K562 (cell line): ENCODE data around the gene CCM2. TPM values are rescaled to one million over a fixed set of nuclear protein-coding genes. Genes with fewer than 3 reads are reported as not detected.

ENCODE experiments used
- CBX3 ChIP-seq, 2 experiments: IDR thresholded peaks; 1 replicate in 1 of 2; 2 replicates in 1 of 2; pipeline ENCODE4 v1.6.1; 2012; ENCODE audit warnings: inconsistent platforms in 2 of 2, low read length in 2 of 2, borderline replicate concordance in 1 of 2, control low read depth in 1 of 2
- FOXK2 ChIP-seq, 2 experiments: fragments of 450-650 bp; IDR thresholded peaks in 1 of 2; conservative IDR thresholded peaks in 1 of 2; 2 replicates each; pipeline ENCODE4 v1.6.1; 2016; ENCODE audit warnings: low read depth in 2 of 2, mild to moderate bottlenecking in 1 of 2
- PYGO2 ChIP-seq: fragments of 450-650 bp; IDR thresholded peaks from 2 replicates; pipeline ENCODE4 v1.6.1; 2016; ENCODE audit warnings: mild to moderate bottlenecking, missing genetic modification characterization, moderate library complexity, missing compliant biosample characterization
- RNF2 ChIP-seq: sonication (generic); IDR thresholded peaks from 2 replicates; pipeline ENCODE4 v1.6.1; 2016
- SMARCA4 ChIP-seq: fragments of 450-650 bp; IDR thresholded peaks from 2 replicates; pipeline ENCODE4 v1.6.1; 2016
- SNRNP70 ChIP-seq: fragments of 200-400 bp; formaldehyde crosslinking; optimal IDR thresholded peaks from 2 replicates; pipeline ENCODE3; 2017; ENCODE audit warnings: low read depth, low read length
- SOX6 ChIP-seq: fragments of 450-650 bp; IDR thresholded peaks from 2 replicates; pipeline ENCODE4 v1.6.1; 2014; ENCODE audit warnings: mild to moderate bottlenecking
- STAG1 ChIP-seq: sonication (generic); formaldehyde crosslinking; IDR thresholded peaks from 2 replicates; pipeline ENCODE4 v1.5.0; 2020; ENCODE audit warnings: missing genetic modification reagents, borderline replicate concordance
- TBL1XR1 ChIP-seq, 2 experiments: IDR thresholded peaks; 2 replicates each; pipeline ENCODE4 v1.6.1; 2012; ENCODE audit warnings: improper control_type of control experiment in 2 of 2, low read length in 2 of 2, mild to moderate bottlenecking in 1 of 2
- ZNF165 ChIP-seq: fragments of 250-450 bp; sonication (Bioruptor Pico); IDR thresholded peaks from 2 replicates; pipeline ENCODE4 v1.4.0; 2020; ENCODE audit warnings: borderline replicate concordance
- ZNF174 ChIP-seq: fragments of 250-450 bp; sonication (Bioruptor Pico); IDR thresholded peaks from 2 replicates; pipeline ENCODE4 v1.4.0; 2020; ENCODE audit warnings: mild to moderate bottlenecking
- ZNF311 ChIP-seq: fragments of 250-450 bp; sonication (Bioruptor Pico); IDR thresholded peaks from 2 replicates; pipeline ENCODE4 v1.4.0; 2020; ENCODE audit warnings: mild to moderate bottlenecking, moderate library complexity
- ZNF445 ChIP-seq: fragments of 250-450 bp; sonication (Bioruptor Pico); IDR thresholded peaks from 2 replicates; pipeline ENCODE4 v1.4.0; 2020; ENCODE audit warnings: low read depth, mild to moderate bottlenecking, moderate library complexity
- polyA plus RNA-seq, 8 experiments: library from polyadenylated mRNA; depleted of rRNA in 4 of 8; stranded (reverse) in 5 of 8; unstranded in 3 of 8; fragments of >200 nt; fragmentation: Nextera tagmentation in 2 of 8; fragmentation: Illumina TruSeq in 1 of 8; extraction: Ambion mirVana in 2 of 8; extraction: Trizol in 1 of 8; gene quantifications; 2 replicates each; pipeline versions ENCODE4 v1.2.1 to v1.2.3, GENCODE V29; 2011 to 2014; ENCODE audit warnings: inconsistent platforms in 1 of 8, missing spikeins in 1 of 8
- total RNA-seq, 7 experiments: library from RNA; depleted of rRNA in 6 of 7; stranded (reverse); fragments of >200 nt in 6 of 7; fragmentation: Illumina TruSeq in 2 of 7; extraction: Trizol in 2 of 7; gene quantifications; 2 replicates each; pipeline versions ENCODE4 v1.2.1 to v1.2.3, GENCODE V29; 2011 to 2021; ENCODE audit warnings: low replicate concordance in 1 of 7
- TF ChIP-seq, protein P1 (sequence below): fragments of 450-650 bp; IDR thresholded peaks from 2 replicates; pipeline ENCODE4 v1.6.1; 2016; ENCODE audit warnings: mild to moderate bottlenecking, moderate library complexity
- TF ChIP-seq, protein P2 (sequence below): sonication (generic); formaldehyde crosslinking; IDR thresholded peaks from 2 replicates; pipeline ENCODE4 v1.8.0; 2022; ENCODE audit warnings: missing genetic modification reagents, mild to moderate bottlenecking, borderline replicate concordance
- TF ChIP-seq, protein P3 (sequence below): fragments of 200-800 bp; sonication (Bioruptor generic); IDR thresholded peaks from 2 replicates; pipeline ENCODE4 v1.6.1; 2017; ENCODE audit warnings: missing genetic modification characterization, missing compliant biosample characterization

Gene CCM2
- total and polyA plus RNA-seq, 9 of the 15 experiments (the other 6 are each of a cell fraction or from before 2014, with no cell fraction given): 0.41 to 38.6 (median 25.9) TPM

DNA sequence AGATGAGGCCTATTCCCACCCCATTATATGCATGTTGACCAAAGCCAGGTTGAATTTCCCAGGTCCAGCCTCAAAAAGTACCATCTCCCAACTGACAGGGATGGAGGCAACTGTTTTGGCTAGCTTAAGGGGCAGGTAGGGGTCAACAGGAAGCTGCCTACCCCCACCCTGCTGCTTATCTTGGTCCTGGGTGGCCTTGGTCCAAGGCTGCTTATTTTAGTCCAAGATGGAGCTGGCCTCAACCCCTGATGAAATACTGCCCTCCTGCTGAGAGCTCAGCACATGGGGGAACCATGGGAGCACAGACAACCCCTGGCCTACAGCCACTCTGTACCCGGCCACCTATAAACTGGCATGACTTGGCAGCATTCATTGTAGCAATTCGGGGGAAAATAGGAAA, 44.3 kb upstream of the CCM2 start (continued):
- TF ChIP-seq, protein P1, sequence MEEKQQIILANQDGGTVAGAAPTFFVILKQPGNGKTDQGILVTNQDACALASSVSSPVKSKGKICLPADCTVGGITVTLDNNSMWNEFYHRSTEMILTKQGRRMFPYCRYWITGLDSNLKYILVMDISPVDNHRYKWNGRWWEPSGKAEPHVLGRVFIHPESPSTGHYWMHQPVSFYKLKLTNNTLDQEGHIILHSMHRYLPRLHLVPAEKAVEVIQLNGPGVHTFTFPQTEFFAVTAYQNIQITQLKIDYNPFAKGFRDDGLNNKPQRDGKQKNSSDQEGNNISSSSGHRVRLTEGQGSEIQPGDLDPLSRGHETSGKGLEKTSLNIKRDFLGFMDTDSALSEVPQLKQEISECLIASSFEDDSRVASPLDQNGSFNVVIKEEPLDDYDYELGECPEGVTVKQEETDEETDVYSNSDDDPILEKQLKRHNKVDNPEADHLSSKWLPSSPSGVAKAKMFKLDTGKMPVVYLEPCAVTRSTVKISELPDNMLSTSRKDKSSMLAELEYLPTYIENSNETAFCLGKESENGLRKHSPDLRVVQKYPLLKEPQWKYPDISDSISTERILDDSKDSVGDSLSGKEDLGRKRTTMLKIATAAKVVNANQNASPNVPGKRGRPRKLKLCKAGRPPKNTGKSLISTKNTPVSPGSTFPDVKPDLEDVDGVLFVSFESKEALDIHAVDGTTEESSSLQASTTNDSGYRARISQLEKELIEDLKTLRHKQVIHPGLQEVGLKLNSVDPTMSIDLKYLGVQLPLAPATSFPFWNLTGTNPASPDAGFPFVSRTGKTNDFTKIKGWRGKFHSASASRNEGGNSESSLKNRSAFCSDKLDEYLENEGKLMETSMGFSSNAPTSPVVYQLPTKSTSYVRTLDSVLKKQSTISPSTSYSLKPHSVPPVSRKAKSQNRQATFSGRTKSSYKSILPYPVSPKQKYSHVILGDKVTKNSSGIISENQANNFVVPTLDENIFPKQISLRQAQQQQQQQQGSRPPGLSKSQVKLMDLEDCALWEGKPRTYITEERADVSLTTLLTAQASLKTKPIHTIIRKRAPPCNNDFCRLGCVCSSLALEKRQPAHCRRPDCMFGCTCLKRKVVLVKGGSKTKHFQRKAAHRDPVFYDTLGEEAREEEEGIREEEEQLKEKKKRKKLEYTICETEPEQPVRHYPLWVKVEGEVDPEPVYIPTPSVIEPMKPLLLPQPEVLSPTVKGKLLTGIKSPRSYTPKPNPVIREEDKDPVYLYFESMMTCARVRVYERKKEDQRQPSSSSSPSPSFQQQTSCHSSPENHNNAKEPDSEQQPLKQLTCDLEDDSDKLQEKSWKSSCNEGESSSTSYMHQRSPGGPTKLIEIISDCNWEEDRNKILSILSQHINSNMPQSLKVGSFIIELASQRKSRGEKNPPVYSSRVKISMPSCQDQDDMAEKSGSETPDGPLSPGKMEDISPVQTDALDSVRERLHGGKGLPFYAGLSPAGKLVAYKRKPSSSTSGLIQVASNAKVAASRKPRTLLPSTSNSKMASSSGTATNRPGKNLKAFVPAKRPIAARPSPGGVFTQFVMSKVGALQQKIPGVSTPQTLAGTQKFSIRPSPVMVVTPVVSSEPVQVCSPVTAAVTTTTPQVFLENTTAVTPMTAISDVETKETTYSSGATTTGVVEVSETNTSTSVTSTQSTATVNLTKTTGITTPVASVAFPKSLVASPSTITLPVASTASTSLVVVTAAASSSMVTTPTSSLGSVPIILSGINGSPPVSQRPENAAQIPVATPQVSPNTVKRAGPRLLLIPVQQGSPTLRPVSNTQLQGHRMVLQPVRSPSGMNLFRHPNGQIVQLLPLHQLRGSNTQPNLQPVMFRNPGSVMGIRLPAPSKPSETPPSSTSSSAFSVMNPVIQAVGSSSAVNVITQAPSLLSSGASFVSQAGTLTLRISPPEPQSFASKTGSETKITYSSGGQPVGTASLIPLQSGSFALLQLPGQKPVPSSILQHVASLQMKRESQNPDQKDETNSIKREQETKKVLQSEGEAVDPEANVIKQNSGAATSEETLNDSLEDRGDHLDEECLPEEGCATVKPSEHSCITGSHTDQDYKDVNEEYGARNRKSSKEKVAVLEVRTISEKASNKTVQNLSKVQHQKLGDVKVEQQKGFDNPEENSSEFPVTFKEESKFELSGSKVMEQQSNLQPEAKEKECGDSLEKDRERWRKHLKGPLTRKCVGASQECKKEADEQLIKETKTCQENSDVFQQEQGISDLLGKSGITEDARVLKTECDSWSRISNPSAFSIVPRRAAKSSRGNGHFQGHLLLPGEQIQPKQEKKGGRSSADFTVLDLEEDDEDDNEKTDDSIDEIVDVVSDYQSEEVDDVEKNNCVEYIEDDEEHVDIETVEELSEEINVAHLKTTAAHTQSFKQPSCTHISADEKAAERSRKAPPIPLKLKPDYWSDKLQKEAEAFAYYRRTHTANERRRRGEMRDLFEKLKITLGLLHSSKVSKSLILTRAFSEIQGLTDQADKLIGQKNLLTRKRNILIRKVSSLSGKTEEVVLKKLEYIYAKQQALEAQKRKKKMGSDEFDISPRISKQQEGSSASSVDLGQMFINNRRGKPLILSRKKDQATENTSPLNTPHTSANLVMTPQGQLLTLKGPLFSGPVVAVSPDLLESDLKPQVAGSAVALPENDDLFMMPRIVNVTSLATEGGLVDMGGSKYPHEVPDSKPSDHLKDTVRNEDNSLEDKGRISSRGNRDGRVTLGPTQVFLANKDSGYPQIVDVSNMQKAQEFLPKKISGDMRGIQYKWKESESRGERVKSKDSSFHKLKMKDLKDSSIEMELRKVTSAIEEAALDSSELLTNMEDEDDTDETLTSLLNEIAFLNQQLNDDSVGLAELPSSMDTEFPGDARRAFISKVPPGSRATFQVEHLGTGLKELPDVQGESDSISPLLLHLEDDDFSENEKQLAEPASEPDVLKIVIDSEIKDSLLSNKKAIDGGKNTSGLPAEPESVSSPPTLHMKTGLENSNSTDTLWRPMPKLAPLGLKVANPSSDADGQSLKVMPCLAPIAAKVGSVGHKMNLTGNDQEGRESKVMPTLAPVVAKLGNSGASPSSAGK: peak; percentile 20; the same call in 1 of the 2 replicates
- TF ChIP-seq SMARCA4: no peak
- TF ChIP-seq ZNF165 (CRISPR knock-in tag): no peak
- TF ChIP-seq FOXK2 (conservative IDR thresholded peaks at IDR 0.05 in 1 of 2, IDR thresholded peaks at IDR 0.05 in 1 of 2; ENCODE audit: low read depth in 2 of 2): no peak
- no peak for TF ChIP-seq SNRNP70
- TF ChIP-seq, protein P2, sequence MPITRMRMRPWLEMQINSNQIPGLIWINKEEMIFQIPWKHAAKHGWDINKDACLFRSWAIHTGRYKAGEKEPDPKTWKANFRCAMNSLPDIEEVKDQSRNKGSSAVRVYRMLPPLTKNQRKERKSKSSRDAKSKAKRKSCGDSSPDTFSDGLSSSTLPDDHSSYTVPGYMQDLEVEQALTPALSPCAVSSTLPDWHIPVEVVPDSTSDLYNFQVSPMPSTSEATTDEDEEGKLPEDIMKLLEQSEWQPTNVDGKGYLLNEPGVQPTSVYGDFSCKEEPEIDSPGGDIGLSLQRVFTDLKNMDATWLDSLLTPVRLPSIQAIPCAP (CRISPR knock-in tag): no peak
- TF ChIP-seq RNF2: peak; percentile 83; the same call in 1 of the 2 replicates
- no peak for TF ChIP-seq SOX6
- no peak for TF ChIP-seq ZNF174
- peak in 1 of 2 experiments; percentile 48; a peak in 1 of 3 replicates for TF ChIP-seq CBX3 (IDR thresholded peaks at IDR 0.05; ENCODE audit: borderline replicate concordance in 1 of 2, low read length in 2 of 2)
- TF ChIP-seq TBL1XR1 (IDR thresholded peaks at IDR 0.05; ENCODE audit: low read length in 2 of 2): peak in 1 of 2 experiments; percentile 57; a peak in 2 of 4 replicates
- TF ChIP-seq, protein P3, sequence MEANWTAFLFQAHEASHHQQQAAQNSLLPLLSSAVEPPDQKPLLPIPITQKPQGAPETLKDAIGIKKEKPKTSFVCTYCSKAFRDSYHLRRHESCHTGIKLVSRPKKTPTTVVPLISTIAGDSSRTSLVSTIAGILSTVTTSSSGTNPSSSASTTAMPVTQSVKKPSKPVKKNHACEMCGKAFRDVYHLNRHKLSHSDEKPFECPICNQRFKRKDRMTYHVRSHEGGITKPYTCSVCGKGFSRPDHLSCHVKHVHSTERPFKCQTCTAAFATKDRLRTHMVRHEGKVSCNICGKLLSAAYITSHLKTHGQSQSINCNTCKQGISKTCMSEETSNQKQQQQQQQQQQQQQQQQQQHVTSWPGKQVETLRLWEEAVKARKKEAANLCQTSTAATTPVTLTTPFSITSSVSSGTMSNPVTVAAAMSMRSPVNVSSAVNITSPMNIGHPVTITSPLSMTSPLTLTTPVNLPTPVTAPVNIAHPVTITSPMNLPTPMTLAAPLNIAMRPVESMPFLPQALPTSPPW (CRISPR knock-in tag): 0 out of 2 replicates have a peak, but pooled peaks have one; percentile 20
- TF ChIP-seq ZNF311 (CRISPR knock-in tag): 0 out of 2 replicates have a peak, but pooled peaks have one; percentile 43
- TF ChIP-seq STAG1 (CRISPR knock-in tag): no peak
- no peak for TF ChIP-seq PYGO2
- TF ChIP-seq ZNF445 (CRISPR knock-in tag): no peak
